Activated CD4-positive, alpha-beta T cell treated with anti-CD3 and anti-CD28 coated beads, Interleukin-2, Interleukin-6, amounts not matched to agents 100 ng/mL and 50 ng/mL, durations not matched to agents 16 hours and 8 hours (primary cell): ENCODE results near the gene NBPF15.
"Not testable (repeated sequence)": the region's sequence is repeated elsewhere in the genome, so short reads cannot be mapped to it uniquely, and the experiment has no call there.

ENCODE experiments used
- DNase-seq: peaks from one replicate; pipeline ENCODE4 v3.0.0-alpha.2; 2020

The NBPF15 gene, protein sequence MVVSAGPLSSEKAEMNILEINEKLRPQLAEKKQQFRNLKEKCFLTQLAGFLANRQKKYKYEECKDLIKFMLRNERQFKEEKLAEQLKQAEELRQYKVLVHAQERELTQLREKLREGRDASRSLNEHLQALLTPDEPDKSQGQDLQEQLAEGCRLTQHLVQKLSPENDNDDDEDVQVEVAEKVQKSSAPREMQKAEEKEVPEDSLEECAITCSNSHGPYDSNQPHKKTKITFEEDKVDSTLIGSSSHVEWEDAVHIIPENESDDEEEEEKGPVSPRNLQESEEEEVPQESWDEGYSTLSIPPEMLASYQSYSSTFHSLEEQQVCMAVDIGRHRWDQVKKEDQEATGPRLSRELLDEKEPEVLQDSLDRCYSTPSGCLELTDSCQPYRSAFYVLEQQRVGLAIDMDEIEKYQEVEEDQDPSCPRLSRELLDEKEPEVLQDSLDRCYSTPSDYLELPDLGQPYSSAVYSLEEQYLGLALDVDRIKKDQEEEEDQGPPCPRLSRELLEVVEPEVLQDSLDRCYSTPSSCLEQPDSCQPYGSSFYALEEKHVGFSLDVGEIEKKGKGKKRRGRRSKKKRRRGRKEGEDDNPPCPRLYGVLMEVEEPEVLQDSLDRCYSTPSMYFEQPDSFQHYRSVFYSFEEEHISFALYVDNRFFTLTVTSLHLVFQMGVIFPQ

DNA sequence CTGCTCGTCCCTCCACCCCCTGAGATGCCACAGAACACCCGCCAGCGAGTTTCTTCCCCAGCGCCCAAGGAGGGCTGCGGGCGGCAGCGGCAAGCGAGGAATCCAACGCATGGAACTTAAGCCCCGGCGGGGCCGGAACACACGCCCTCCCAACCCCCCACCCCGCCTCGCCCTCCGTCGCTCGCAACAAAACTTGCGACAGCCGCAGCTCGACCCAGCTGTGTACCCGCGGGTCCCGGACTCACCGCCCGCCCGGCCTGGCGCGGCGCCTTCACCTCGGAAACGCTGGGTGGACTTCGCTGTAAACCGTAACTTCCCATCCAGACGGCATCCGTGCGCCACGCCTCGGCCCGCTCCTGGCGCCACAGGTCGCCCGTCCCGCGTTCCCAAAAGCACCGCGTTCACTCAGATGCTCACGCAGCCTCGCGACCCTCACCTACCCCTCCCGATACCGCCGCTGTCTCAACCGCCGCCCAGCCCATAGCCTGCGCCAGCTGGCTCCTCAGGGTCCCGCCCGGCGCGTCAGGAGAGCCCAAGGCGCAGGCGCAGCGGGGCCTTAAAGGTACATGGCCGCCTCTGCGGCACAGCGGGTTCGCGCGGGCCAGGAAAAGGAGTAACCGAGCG is at the start of gene NBPF15:
NBPF15 (minus strand) TSS at position 534 of the 624 bp plus-strand sequence. CDS start 21,666 bp downstream, outside the sequence.
- peak; percentile 80 for DNase-seq

DNA sequence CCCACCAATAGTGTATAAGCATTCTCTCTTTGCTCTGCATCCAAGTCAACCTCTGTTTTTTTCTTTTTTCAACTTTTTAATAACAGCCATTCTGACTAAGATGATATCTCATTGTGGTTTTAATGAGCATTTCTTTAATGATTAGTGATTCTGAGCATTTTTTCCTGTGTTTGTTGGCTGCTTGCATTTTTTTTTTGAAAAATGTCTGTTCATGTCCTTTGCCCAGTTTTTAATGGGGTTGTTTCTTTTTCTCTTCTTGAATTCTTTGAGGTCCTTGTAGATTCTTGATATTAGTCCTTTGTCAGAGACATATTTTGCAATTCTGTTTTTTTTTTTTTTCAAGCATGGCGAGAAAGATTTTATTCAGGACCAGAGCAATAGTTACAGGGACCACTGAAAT is 35.0 kb upstream of the NBPF15 start:
- not testable (repeated sequence) for DNase-seq

DNA sequence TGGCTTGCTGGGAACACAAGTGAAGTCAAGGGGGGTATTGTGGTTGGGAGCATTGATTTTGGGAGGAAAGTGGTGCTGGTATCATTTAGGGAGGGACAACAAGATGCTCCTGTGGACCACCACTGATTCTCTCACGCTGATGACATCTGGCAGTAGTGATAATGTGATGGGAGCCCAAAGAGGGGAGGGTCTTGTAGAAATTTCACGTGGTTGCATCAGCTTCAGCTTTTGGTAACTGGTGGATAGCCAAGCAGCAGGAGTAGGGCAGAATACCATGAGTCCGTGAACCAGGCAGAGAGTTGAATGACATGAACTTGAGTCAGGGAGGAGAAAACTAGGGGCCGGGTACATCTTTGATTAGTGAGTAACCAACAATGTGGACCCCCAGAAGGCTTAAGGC is 32.7 kb upstream of the NBPF15 start:
- not testable (repeated sequence) for DNase-seq

DNA sequence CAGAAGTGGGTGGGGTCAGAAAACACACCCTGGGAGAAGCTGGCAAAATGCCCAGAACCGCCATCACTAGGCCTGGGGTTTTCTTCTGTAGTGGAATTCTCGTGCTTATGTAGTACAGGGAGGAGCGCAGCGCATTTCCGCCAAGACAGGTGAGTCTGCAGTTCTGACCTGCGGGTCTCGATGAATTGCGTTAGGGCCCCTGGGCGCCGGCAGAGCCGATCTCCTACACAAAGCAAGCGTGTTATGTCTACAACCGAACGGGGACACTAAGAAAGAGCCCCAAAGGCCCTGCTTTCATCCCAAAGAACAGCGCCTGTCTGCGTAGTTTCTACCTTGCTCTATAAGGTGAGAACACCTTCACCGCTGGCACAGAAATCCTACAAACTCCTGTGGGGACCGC is 28.9 kb upstream of the NBPF15 start:
- not testable (repeated sequence) for DNase-seq

DNA sequence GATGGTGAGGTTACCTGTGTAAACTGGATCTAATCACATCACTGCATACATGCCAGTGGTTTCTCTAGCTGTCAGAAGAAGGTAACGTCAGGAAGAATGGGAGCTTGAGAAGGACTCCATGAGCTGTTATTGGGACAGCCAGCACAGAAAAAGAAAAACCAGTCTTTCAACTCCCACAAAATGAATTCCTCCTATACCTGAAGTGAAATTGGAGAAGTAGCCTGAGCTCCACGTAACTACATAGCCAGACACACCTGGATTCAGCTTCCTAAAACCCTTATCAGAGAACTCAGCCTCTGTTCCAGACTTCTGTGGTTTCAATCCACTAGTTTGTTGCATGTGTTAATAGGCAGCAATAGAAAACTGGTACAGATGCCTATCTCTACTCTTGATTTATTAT is 25.5 kb upstream of the NBPF15 start:
- DNase-seq, result not testable (repeated sequence)

DNA sequence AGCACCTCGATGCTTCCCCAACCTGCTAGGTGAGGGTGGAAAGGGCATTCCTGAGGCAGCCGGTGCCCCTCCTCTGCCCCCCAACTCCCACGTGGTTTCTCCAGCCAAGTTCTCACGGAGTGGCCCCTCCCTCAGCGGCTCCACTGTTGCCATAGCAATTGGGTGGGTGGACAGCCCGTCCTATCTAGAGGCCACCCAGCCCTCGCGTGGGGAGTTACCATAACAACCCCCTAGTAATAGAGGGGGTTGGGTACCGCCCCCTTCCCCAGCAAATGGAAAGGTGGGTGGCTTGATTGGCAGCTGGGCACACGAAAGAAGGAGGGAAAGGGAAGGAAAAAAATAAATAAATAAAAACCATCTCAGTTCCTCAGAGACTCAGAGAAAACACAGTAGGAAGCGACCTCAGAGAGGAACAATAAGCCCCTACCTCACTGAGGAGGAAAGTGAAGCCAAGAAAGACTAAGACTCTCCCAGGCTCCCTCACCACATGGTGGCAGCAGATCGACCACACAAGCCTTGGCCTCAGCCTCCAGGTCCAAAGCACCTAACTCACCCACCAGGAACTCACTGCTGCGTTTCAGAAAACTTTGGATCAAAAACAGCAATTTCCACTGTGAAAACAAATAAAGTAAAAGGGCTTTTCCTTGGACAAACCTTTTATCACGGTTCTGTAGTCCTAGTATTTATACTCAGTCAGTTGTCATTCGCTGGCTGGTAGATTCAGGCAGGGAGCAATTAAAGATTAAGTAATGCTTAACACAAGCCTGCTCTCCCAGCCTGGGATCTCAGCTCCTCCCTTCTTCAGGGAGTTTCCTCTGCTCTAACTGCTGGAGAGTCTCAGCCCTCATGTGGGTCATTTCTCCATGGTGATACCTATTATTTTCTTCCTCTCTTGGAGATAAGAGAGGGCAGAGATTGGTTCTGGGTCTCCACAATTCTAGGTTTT is 23.9 kb upstream of the NBPF15 start:
- DNase-seq, result not testable (repeated sequence)

DNA sequence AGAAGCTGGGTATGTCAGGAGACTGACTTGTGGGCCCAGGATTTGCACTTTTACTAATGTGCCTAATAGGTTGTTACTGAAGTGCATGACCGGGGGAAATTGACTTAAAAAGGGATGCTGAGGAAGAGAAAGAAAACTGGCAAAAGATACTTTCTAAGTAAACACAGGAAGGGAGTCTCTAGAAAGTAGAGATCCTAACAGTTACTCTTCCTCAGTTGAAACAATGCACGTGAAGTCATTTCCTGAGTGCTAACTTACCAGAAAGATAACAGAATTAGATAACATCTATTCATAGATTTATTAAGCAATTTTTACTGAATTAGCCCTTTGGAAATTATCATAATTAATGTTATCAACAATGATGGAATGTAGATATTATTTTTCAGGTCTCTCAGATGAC is 12.4 kb upstream of the NBPF15 start:
- not testable (repeated sequence) for DNase-seq

DNA sequence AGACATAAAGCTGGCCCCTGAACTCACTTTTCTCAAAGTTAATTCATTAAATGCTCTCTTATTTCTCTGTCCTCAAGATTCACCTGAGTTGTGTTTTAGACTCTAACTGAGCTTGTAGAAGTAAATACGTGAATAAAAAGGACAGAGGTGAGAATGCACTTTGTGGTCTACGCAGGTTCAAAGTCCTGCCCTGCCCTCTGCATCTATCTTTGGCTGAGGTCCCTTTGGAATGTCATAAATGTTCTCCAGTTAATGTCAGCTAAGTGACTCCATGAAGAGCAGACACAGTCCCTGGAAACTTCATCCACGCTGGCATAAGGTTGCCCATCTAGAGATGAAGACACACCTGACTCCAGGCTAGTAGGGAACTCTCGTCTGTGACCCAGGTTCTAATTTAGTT is 10.0 kb upstream of the NBPF15 start:
- not testable (repeated sequence) for DNase-seq

DNA sequence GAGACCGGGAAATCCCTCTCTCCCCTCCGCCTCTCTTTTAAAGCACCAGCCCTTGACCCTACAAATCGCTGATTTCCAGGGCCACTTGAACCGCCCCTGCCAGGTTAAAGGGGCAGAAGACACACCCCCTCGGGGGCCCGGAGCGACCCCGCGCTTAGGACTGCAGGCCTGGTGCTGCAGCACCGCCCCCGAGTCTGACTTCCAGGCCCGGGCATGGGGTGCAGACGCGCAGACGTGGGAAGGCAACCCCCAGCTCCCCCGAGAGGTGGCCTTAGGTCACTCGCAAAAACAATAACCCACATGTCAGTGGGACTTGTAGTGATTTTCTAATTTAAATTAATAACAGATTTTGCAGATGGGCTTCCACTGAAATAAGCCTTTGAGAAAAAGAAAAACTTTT is 309 bp upstream of the NBPF15 start:
- not testable (repeated sequence) for DNase-seq

DNA sequence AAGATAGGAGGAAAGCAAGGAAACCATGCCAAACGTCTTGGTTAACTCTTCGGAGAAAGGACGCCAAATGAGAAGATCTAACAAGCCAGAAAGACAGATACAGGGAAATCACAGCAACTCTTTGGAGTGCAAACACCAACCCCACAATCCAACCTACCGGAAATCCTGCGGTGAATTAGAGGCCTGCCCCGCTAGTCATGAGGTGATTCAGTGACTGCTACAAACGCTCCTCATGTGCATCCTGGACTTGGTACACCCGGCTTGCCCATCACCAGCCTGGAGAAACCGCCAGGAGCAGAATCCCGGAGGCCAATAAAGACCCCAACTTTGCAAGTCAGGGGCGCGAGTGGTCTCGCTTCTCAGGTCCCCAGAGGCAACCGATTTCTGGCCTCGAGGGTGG is 783 bp downstream of the NBPF15 start:
- peak; percentile 52 for DNase-seq

DNA sequence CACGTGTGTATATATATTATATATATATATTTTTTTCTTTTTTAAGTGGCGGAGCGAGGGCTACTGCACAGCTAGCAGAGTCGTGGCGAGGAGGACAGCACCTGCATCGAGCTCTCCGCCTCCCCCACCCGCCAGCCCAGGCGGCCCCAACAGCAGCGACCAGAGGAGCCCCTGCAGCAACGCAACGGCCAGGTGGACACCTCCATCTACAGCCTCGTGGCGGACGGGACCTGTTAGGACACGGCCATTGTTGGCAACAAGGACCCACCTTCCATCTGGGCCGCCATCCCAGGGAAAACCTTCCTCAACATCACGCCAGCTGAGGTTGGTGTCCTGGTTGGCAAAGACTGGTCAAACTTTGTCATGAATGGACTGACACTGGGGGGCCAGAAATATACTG is 19.1 kb downstream of the NBPF15 start:
- DNase-seq, result not testable (repeated sequence)

DNA sequence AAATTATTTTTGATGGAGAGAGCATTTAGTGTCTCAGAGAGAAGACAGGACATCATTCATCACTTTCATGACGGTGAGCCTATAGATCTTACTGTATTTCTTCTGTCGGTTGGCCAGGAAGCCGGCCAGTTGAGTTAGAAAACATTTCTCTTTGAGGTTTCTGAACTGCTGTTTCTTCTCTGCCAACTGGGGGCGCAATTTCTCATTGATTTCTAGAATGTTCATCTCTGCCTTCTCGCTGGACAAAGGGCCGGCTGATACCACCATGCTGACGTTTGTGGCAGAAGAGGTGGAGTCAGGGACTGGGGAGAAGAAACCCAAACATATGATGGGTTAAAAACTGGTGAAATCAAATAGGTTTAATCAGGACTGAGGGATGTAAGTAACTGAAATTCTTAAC is 21.7 kb downstream of the NBPF15 start:
- peak; percentile 7 for DNase-seq

DNA sequence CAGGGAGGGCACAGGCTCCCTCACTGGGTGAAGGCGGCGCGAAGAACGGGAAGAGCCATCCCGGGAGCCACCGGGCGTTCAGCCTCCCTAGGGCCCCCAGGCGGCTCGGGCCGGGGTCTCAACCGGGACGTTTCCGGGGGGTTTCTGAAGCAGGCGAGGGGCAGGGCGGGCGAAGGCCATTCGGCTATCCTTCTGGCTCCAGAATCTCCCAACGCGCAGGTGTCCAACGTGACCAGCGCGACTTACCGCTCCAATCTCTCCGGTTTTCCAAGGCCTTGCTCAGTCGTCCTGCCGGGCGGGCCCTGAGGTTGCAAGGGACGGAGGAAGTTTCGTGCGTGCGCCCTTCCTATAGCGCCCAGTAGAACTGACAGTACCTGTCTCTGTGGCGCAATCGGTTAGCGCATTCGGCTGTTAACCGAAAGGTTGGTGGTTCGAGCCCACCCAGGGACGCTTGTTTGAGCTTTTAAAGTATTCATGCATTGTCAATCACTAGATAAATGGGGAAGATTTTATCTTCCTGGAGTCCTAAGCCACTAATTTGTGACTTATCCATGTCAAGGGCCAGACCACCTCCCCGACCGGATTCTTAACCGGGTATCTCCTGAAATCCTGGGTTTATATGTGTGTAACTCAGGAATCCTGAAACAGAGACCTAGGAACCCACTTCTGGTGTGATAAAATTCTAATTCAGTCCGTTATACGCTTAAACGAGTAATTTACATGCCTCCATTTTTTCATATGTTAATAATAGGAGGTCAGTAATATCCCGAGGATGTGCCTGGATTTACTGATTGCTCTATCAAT is 42.4 kb downstream of the NBPF15 start:
- peak; percentile 74 for DNase-seq

DNA sequence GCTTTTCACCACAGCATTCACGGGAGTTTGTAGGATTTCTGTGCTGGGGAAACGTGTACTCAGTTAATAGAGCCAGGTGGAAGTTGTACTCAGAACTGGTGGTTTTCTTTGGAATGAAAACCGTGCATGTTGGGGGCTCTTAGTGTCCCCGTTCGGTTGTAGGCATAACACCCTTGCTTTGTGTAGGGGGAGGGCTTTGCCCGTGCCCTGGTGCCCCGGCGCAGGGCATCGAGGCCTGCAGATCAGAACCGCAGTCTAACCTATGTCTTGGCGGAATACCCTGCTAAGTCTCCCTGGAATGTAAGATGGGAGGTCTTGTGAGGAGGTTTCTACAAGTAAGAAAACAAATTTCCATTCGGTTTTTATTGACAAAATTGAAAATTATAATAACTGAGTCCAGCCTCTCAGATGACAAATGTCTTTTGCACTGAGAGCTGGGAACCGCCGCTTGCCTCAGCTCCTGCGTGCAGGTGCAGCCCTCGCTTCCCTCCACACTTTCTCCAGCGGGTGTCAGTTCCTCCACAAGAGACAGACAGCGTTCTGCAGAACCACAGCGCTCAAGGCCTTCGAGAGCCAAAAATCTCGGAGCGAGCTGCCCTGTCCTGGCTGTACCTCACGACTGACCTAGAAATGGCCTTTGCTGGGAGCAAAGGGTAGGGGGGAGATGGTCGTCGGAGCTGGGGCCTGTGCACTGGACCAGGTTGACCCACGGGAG is 47.9 kb downstream of the NBPF15 start:
- not testable (repeated sequence) for DNase-seq

DNA sequence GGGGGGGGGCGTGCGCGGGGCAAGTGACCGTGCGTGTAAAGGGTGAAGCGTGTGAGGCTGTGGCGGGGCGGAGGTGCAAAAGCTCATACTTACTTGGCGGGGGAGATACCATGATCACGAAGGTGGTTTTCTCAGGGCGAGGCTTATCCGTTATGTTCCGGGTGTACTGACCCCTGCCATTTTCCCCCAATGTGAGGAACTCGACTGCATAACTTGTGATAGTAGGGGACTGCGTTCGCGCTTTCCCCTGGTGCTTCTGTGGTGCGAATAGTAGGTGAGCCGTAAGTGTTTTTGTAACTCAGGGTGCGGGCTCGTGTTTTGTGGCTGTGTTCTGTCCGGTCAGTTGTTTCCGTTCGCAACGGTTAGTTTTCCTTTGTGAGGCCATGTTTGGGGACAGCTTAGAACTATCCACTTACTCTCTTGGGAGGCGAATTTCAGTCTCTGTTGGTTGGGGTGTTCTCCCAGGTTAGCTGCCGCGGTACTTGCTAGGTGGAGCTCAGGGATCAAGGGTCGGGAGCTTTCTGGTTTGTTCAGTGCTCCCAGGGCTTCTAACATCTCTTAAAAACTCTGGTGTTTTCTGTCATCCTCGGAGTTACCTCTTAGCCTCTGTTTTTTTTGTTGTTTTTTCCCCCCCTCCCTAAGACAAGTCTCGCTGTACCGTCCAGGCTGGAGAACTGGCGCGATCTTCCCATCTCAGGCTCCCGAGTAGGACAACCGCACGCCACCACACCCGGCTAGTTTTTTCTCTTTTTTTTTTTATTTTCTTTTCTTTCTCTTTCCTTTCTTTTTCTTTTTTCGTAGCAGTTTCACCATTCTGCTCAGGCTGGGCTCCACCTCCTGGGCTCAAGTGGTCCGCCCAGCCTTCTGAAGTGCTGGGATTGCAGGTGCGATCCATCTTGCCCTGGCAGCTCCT is 48.7 kb downstream of the NBPF15 start:
- DNase-seq, result peak; percentile 97

DNA sequence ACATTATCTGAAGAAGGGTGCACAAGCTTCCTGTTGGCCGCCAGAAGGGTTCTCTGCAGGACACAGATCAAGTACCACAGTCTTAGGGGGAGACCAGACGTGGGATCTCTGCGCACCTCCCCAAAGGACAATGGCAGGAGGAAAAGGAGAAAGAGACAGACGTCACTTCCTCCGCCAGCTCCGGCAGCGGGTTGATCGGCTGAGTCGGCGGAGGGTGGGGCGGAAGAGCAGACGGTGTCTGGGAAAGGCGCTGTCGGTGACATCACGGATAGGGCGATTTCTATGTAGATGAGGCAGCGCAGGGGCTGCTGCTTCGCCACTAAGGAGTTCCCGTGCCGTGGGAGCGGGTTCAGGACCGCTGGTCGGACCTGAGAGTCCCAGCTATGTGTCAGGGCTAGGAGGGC is 49.4 kb downstream of the NBPF15 start:
- DNase-seq, result peak; percentile 89

DNA sequence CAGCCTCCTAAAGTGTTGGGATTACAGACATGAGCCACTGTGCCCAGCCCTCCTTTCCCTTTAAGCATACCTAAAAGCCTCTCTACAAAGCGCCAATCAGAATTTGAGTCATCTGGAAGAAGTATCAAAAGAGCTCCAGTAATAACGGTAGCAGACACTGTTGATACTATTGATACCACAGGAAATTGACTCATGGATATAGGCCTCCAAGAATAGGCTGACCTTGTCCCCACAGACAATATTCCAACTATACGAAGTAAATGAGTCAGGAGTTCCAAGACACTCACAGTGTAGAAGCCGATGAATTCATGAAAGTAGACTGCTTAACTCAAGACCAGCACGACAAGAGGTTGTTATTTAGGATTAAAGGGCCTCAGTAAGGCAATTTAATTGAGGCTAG is 58.7 kb downstream of the NBPF15 start:
- DNase-seq, result peak; percentile 65

DNA sequence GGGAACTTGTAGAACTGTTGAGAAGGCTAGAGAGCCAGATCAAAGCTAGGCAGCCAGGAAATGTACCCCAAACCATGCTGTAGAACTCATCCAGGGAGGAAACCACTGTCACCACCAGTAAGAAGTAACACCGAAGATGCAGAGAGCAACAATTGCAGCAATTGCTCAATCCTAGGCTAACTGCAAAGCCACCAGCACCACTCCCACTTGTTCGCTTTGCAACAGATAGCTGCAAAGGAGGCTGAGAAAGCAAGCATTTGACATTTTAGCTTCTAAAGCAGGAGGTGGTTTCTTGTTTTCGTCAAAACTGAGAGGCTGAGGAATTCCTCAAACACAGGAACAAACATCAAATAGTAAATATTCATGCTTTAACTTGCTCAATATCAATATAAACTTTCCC is 89.8 kb downstream of the NBPF15 start:
- not testable (repeated sequence) for DNase-seq
